GM23338 (cell line): ENCODE data around the gene BBOX1. TPM values are rescaled to one million over a fixed set of nuclear protein-coding genes. Genes with fewer than 3 reads are reported as not detected.

Source experiments
- ATAC-seq: fragments of 200-7000 bp; cut with Tn5 transposase; 3 replicates; pipeline ENCODE4 v1.9.1; 2020
- DNase-seq: peaks from one replicate; pipeline ENCODE4 v3.0.0-alpha.2; 2015; ENCODE audit warnings: low spot score
- H2AFZ ChIP-seq: fragments of 200-600 bp; sonication (generic); 2 replicates; pipeline ENCODE4 v1.8.0; 2016; ENCODE audit warnings: antibody characterized with exemption, mild to moderate bottlenecking, moderate library complexity
- H3F3A ChIP-seq: fragments of 200-600 bp; sonication (generic); replicated peaks from 2 replicates; pipeline ENCODE4 v1.8.0; 2017; ENCODE audit warnings: antibody characterized with exemption, mixed run types, low read depth
- H3K27ac ChIP-seq: fragments of 200-600 bp; sonication (generic); 2 replicates; pipeline ENCODE4 v1.6.1; 2016; ENCODE audit warnings: low read depth
- H3K27me3 ChIP-seq: fragments of 200-600 bp; sonication (generic); 2 replicates; pipeline ENCODE4 v1.8.0; 2016; ENCODE audit warnings: mild to moderate bottlenecking, mixed run types, moderate library complexity; ENCODE audit not compliant: insufficient read depth
- H3K36me3 ChIP-seq: fragments of 200-600 bp; sonication (generic); 2 replicates; pipeline ENCODE4 v1.8.0; 2016; ENCODE audit warnings: mild to moderate bottlenecking; ENCODE audit not compliant: insufficient read depth
- H3K4me1 ChIP-seq: fragments of 200-600 bp; sonication (generic); 2 replicates; pipeline ENCODE4 v1.8.0; 2016; ENCODE audit warnings: mild to moderate bottlenecking, moderate library complexity; ENCODE audit not compliant: insufficient read depth
- H3K4me2 ChIP-seq: fragments of 200-600 bp; sonication (generic); 2 replicates; pipeline ENCODE4 v1.7.1; 2017; ENCODE audit warnings: mixed run types
- H3K4me3 ChIP-seq: fragments of 200-600 bp; sonication (generic); 2 replicates; pipeline ENCODE4 v1.6.1; 2016; ENCODE audit warnings: mixed run types
- H3K79me2 ChIP-seq: fragments of 200-600 bp; sonication (generic); replicated peaks from 2 replicates; pipeline ENCODE4 v1.8.0; 2017; ENCODE audit warnings: mild to moderate bottlenecking; ENCODE audit not compliant: insufficient read depth
- H3K9me2 ChIP-seq: fragments of 200-600 bp; sonication (generic); 2 replicates; pipeline ENCODE4 v1.8.0; 2017; ENCODE audit not compliant: insufficient read depth
- H4K20me1 ChIP-seq: fragments of 200-600 bp; sonication (generic); replicated peaks from 2 replicates; pipeline ENCODE4 v1.8.0; 2017; ENCODE audit warnings: mild to moderate bottlenecking; ENCODE audit not compliant: insufficient read depth
- H3K27ac Mint-ChIP-seq: 2 replicates; pipeline ENCODE4 v1.8.0; 2020; ENCODE audit warnings: inconsistent platforms, mild to moderate bottlenecking, moderate library complexity, mixed read lengths
- H3K27me3 Mint-ChIP-seq: 3 replicates; pipeline ENCODE4 v1.8.0; 2022; ENCODE audit warnings: low read depth, mild to moderate bottlenecking, moderate library complexity, mixed read lengths, inconsistent platforms; ENCODE audit not compliant: insufficient read depth, poor library complexity
- H3K36me3 Mint-ChIP-seq: 3 replicates; pipeline ENCODE4 v1.8.0; 2021; ENCODE audit warnings: low read depth, mild to moderate bottlenecking, inconsistent platforms, moderate library complexity, mixed read lengths
- H3K4me1 Mint-ChIP-seq: 3 replicates; pipeline ENCODE4 v1.8.0; 2020; ENCODE audit warnings: mild to moderate bottlenecking, inconsistent platforms, mixed read lengths
- H3K4me3 Mint-ChIP-seq: 3 replicates; pipeline ENCODE4 v1.8.0; 2021; ENCODE audit warnings: moderate library complexity, mild to moderate bottlenecking, inconsistent platforms, mixed read lengths
- H3K9me3 Mint-ChIP-seq: 3 replicates; pipeline ENCODE4 v1.8.0; 2020; ENCODE audit warnings: moderate library complexity, mild to moderate bottlenecking, inconsistent platforms, mixed read lengths
- CTCF ChIP-seq, 2 experiments: fragments of 200-600 bp in 1 of 2; sonication (generic) in 1 of 2; conservative IDR thresholded peaks; 2 replicates each; pipeline versions ENCODE4 v1.5.1 to v1.6.1; 2016 to 2017; ENCODE audit warnings: antibody characterized with exemption in 2 of 2, low read depth in 2 of 2, mild to moderate bottlenecking in 2 of 2, moderate library complexity in 1 of 2
- EZH2phosphoT487 ChIP-seq: fragments of 200-600 bp; sonication (generic); IDR thresholded peaks from one replicate; pipeline ENCODE4 v1.8.1; 2018; ENCODE audit warnings: antibody characterized with exemption; ENCODE audit not compliant: unreplicated experiment
- REST ChIP-seq: IDR thresholded peaks from one replicate; pipeline ENCODE4 v1.6.1; 2018; ENCODE audit warnings: antibody characterized with exemption; ENCODE audit not compliant: unreplicated experiment
- polyA plus RNA-seq: library from polyadenylated mRNA; unstranded; fragments of >200 nt; fragmentation: Nextera tagmentation; extraction: Ambion mirVana; gene quantifications from 2 replicates; pipeline ENCODE4 v1.2.1, GENCODE V29; 2016
- total RNA-seq: library from RNA; depleted of rRNA; stranded (reverse); fragments of >200 nt; shearing (Covaris generic); gene quantifications from 2 replicates; pipeline ENCODE4 v1.2.3, GENCODE V29; 2014

The BBOX1 gene
- total and polyA plus RNA-seq, 2 experiments from 2014 or later: not detected

- TF ChIP-seq REST: no peak
Observed at GRCh38 chr11:27013781-27014361, 26.7 kb upstream of the BBOX1 start (continued).

GRCh38 chr11:27018902-27019529 is 21.6 kb upstream of the BBOX1 start:
- peaks cover 1% of the 10 kb centered on the region for H3K27me3 Mint-ChIP-seq

More at GRCh38 chr11:27018902-27019529, 21.6 kb upstream of the BBOX1 start:
- H3F3A ChIP-seq: no peaks in the 10 kb centered on the region
- no peak overlapping the region for H3K27ac Mint-ChIP-seq
- H3K36me3 Mint-ChIP-seq: no peaks in the 10 kb centered on the region
- no peak overlapping the region for H3K4me2 ChIP-seq
- peaks cover 15% of the 10 kb centered on the region; the same call in 1 of the 2 replicates for H3K9me2 ChIP-seq
- H4K20me1 ChIP-seq: no peaks in the 10 kb centered on the region
- no peaks in the 10 kb centered on the region; the same call in 1 of the 3 replicates for H3K4me1 Mint-ChIP-seq
- no peak overlapping the region for H3K4me3 Mint-ChIP-seq
- H3K9me3 Mint-ChIP-seq: no peaks in the 10 kb centered on the region
- no peak for DNase-seq
- H3K4me3 ChIP-seq: no peak overlapping the region
- H3K36me3 ChIP-seq: no peaks in the 10 kb centered on the region
- TF ChIP-seq CTCF (conservative IDR thresholded peaks at IDR 0.05; ENCODE audit: low read depth in 2 of 2) (no peak), EZH2phosphoT487 (no peak), REST (no peak)
- ATAC-seq: no peak
- H2AFZ ChIP-seq: no peak overlapping the region
- H3K27me3 ChIP-seq: no peaks in the 10 kb centered on the region
- no peaks in the 10 kb centered on the region for H3K79me2 ChIP-seq
- no peak overlapping the region for H3K27ac ChIP-seq
- H3K4me1 ChIP-seq: peaks cover 2% of the 10 kb centered on the region
